H1 (cell line): Measurements from ENCODE around the gene SPEN. TPM values are rescaled to one million over a fixed set of nuclear protein-coding genes. Genes with fewer than 3 reads are reported as not detected.

Experiments used
- CEBPB ChIP-seq: IDR thresholded peaks from 2 replicates; pipeline ENCODE4 v1.6.1; 2012; ENCODE audit warnings: low read depth, low read length
- KDM1A ChIP-seq: fragments of 200-600, 300-600 bp; sonication (generic); IDR thresholded peaks from 2 replicates; pipeline ENCODE4 v1.7.1; 2016; ENCODE audit warnings: mild to moderate bottlenecking, low read length, borderline replicate concordance
- NANOG ChIP-seq: IDR thresholded peaks from 2 replicates; pipeline ENCODE4 v1.6.1; 2011; ENCODE audit warnings: low read length, low read depth, mild to moderate bottlenecking, inconsistent platforms; ENCODE audit not compliant: insufficient read depth, poor library complexity, severe bottlenecking
- PHF8 ChIP-seq: fragments of 200-600 bp; sonication (generic); conservative IDR thresholded peaks from 2 replicates; pipeline ENCODE4 v1.7.1; 2012; ENCODE audit warnings: low read depth, mild to moderate bottlenecking, inconsistent platforms, low read length, moderate library complexity
- RFX5 ChIP-seq: IDR thresholded peaks from 2 replicates; pipeline ENCODE4 v1.6.1; 2011; ENCODE audit warnings: low read depth, low read length, improper control_type of control experiment, borderline replicate concordance
- polyA plus RNA-seq, 7 experiments: library from polyadenylated mRNA; depleted of rRNA in 3 of 7; stranded (reverse) in 5 of 7; unstranded in 2 of 7; fragments of >200 nt in 5 of 7; fragments of 200-250 nt in 2 of 7; gene quantifications; 1 replicate in 5 of 7; 2 replicates in 1 of 7; 4 replicates in 1 of 7; pipeline versions ENCODE4 v1.2.1 to v1.2.3, GENCODE V29; 2011 to 2013; ENCODE audit warnings: missing spikeins in 2 of 7, mixed read lengths in 2 of 7
- total RNA-seq: library from RNA; stranded (reverse); fragmentation: NEBNext Ultra II Directional; extraction: Animal tissue kit (Norgen Biotek cat#: 25700); gene quantifications from 2 replicates; pipeline ENCODE4 v1.2.1, GENCODE V29; 2021

The SPEN gene
- total and polyA plus RNA-seq, 2 of the 8 experiments (the other 6 are each of a cell fraction or from before 2014, with no cell fraction given): 12.5 to 52.1 TPM

DNA sequence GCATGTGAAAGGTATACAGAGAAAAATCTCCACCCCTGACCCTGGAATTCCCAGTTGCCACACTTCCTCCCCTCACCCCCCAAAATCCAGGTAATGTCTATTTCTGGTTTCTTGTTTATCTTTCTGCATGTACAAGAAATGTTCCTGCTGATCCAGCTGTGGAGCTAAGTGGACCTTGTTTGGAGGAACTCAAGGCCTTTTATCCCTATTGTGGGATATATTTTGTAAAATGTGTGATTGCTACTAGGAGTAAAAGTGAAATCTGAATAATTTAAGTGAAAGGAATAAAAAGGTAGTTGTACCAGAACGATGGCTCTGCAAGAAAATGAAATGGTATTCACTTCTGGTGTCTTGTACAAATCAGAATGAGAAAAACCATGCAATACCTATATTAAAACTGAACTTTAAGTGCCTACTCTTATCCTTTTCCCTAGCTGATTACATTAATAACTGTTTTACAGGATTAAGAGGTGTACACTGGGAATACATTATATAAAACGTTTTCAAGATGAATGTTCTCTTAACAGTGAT, 3.0 kb downstream of the SPEN start (continued):
- TF ChIP-seq CEBPB (no peak), NANOG (no peak), PHF8 (no peak), KDM1A (no peak), RFX5 (no peak)
